NT2/D1 (cell line): ENCODE data around the gene KDM4C.

Source experiments
- DNase-seq: peaks from one replicate; pipeline ENCODE4 v3.0.0-alpha.2; 2011; ENCODE audit warnings: low read depth, low spot score
- H3K27me3 ChIP-seq: 2 replicates; pipeline ENCODE4 v1.6.0; 2011; ENCODE audit warnings: mild to moderate bottlenecking; ENCODE audit not compliant: insufficient read length, insufficient read depth
- H3K36me3 ChIP-seq: 2 replicates; pipeline ENCODE4 v1.6.1; 2011; ENCODE audit warnings: mild to moderate bottlenecking, low read length, mixed read lengths; ENCODE audit not compliant: insufficient read depth, insufficient read length
- H3K4me1 ChIP-seq: 2 replicates; pipeline ENCODE4 v1.5.1; 2011; ENCODE audit not compliant: insufficient read depth, insufficient read length
- H3K4me3 ChIP-seq: 2 replicates; pipeline ENCODE4 v1.5.1; 2011; ENCODE audit warnings: low read depth; ENCODE audit not compliant: insufficient read length
- H3K9ac ChIP-seq: 2 replicates; pipeline ENCODE4 v1.6.0; 2011; ENCODE audit warnings: low read depth; ENCODE audit not compliant: insufficient read length
- H3K9me3 ChIP-seq: 2 replicates; pipeline ENCODE4 v1.5.1; 2011; ENCODE audit warnings: mild to moderate bottlenecking, low read length; ENCODE audit not compliant: insufficient read depth
- SUZ12 ChIP-seq: IDR thresholded peaks from 2 replicates; pipeline ENCODE4 v1.6.1; 2011; ENCODE audit not compliant: insufficient read length, insufficient read depth; ENCODE audit errors: extremely low read depth
- YY1 ChIP-seq: IDR thresholded peaks from 2 replicates; pipeline ENCODE4 v1.6.1; 2011; ENCODE audit not compliant: insufficient read length, insufficient read depth
- ZNF274 ChIP-seq: IDR thresholded peaks from 2 replicates; pipeline ENCODE4 v1.6.1; 2011; ENCODE audit warnings: mild to moderate bottlenecking, low read depth, low read length

KDM4C gene

GRCh38 chr9:7137571-7137970 lies 379.8 kb downstream of the KDM4C start:
- Histone ChIP-seq H3K9ac (no peak overlapping the region), H3K9me3 (no peaks in the 10 kb centered on the region), H3K4me3 (no peak overlapping the region), H3K4me1 (no peaks in the 10 kb centered on the region), H3K36me3 (no peaks in the 10 kb centered on the region), H3K27me3 (no peaks in the 10 kb centered on the region)
- TF ChIP-seq SUZ12 (no peak), ZNF274 (no peak), YY1 (no peak)
- no peak for DNase-seq

GRCh38 chr9:7139886-7140285 lies 382.1 kb downstream of the KDM4C start:
- TF ChIP-seq SUZ12 = no peak
- TF ChIP-seq YY1 = no peak
- no peak for TF ChIP-seq ZNF274
- no peaks in the 10 kb centered on the region for H3K27me3 ChIP-seq
- no peak overlapping the region for H3K4me3 ChIP-seq
- no peak overlapping the region for H3K9ac ChIP-seq
- no peak for DNase-seq
- no peaks in the 10 kb centered on the region for H3K36me3 ChIP-seq
- peaks cover 5% of the 10 kb centered on the region for H3K4me1 ChIP-seq
- no peaks in the 10 kb centered on the region for H3K9me3 ChIP-seq

- Histone ChIP-seq H3K4me1 (peaks cover 6% of the 10 kb centered on the region), H3K36me3 (no peaks in the 10 kb centered on the region), H3K9ac (no peak overlapping the region), H3K27me3 (no peaks in the 10 kb centered on the region), H3K9me3 (no peaks in the 10 kb centered on the region), H3K4me3 (no peak overlapping the region)
- no peak for DNase-seq
- no peak for TF ChIP-seq SUZ12
- TF ChIP-seq YY1 = no peak
- TF ChIP-seq ZNF274 = no peak
Measured at GRCh38 chr9:7140401-7140800, 382.6 kb downstream of the KDM4C start.

- Histone ChIP-seq H3K4me3 (no peak overlapping the region), H3K27me3 (no peaks in the 10 kb centered on the region), H3K9ac (no peak overlapping the region), H3K9me3 (peaks cover 5% of the 10 kb centered on the region; the same call in 1 of the 2 replicates), H3K36me3 (no peaks in the 10 kb centered on the region), H3K4me1 (peaks cover 16% of the 10 kb centered on the region)
- DNase-seq = no peak
- TF ChIP-seq ZNF274 = no peak
- TF ChIP-seq SUZ12 = no peak
- TF ChIP-seq YY1 = no peak
Measured at GRCh38 chr9:7143645-7144200, 385.9 kb downstream of the KDM4C start.

- Histone ChIP-seq H3K36me3 (no peaks in the 10 kb centered on the region), H3K4me1 (peaks cover 16% of the 10 kb centered on the region), H3K9ac (no peak overlapping the region), H3K4me3 (no peak overlapping the region), H3K27me3 (no peaks in the 10 kb centered on the region), H3K9me3 (peaks cover 13% of the 10 kb centered on the region; the same call in 1 of the 2 replicates)
- TF ChIP-seq SUZ12 (no peak), ZNF274 (no peak), YY1 (no peak)
- no peak for DNase-seq
Measured at GRCh38 chr9:7144265-7145046, 386.7 kb downstream of the KDM4C start.

DNA sequence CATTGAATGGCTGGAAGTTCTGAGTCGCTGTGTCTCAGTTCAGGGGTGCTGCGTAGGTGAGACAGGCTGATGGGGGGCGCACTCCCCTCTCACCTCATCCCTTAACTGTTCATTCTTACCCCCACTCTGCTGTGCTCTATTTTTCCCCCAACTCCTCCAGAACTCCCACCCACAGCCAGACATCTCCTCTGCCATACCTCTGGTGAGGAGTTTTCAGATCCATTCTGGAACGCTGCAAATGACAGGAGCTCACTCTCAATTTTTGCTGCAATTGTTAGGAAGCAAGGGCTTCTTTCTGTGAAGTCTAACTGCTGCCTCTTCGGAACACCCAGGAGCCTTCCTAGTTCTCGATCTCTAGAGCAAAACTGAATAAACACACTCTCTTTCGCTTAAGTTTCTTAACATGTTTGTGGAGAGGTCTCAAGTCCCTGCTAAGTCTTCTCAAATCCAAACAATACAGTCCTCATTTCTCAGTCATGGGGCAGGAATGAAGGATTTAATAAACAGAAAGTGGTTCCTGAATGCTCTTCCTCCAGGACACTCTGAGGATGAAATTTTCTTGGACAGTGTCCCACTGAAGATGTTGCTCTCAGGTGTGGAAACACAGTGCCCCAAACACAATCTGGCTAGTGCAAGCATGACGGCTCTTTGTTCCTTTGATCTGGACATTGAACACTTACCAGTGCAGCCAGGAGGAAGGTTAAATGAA lies 387.7 kb downstream of the KDM4C start:
- no peak for TF ChIP-seq ZNF274
- TF ChIP-seq YY1 = no peak
- no peak for TF ChIP-seq SUZ12
- DNase-seq = no peak
- Histone ChIP-seq H3K4me3 (no peak overlapping the region), H3K36me3 (no peaks in the 10 kb centered on the region), H3K9ac (no peak overlapping the region), H3K9me3 (peaks cover 14% of the 10 kb centered on the region; the same call in 1 of the 2 replicates), H3K4me1 (peaks cover 16% of the 10 kb centered on the region), H3K27me3 (no peaks in the 10 kb centered on the region)

- Histone ChIP-seq H3K9ac (no peak overlapping the region), H3K4me1 (peaks cover 16% of the 10 kb centered on the region), H3K4me3 (no peak overlapping the region), H3K9me3 (peaks cover 14% of the 10 kb centered on the region; the same call in 1 of the 2 replicates), H3K27me3 (no peaks in the 10 kb centered on the region), H3K36me3 (no peaks in the 10 kb centered on the region)
- TF ChIP-seq ZNF274 = no peak
- no peak for TF ChIP-seq YY1
- TF ChIP-seq SUZ12 = no peak
- DNase-seq = peak; percentile 57
Measured at GRCh38 chr9:7146582-7146981, 388.8 kb downstream of the KDM4C start.
